Omental fat pad (tissue), 4 donors: ENCODE results near the gene TACC2. TPM values are rescaled to one million over a fixed set of nuclear protein-coding genes. Genes with fewer than 3 reads are reported as not detected.

Experiments used
- ATAC-seq: fragments of 150-250 bp; one replicate; pipeline ENCODE4 v1.9.1; 2016; ENCODE audit warnings: mild to moderate bottlenecking, moderate library complexity; ENCODE audit not compliant: low FRiP score
- DNase-seq: peaks from one replicate; pipeline ENCODE4 v3.0.0-alpha.2; 2019; ENCODE audit warnings: low spot score
- total RNA-seq, 4 donors: library from RNA; depleted of rRNA; stranded (reverse); fragments of >200 nt; gene quantifications; one replicate each; pipeline ENCODE4 v1.1.0, GENCODE V29; 2016
- TF ChIP-seq, protein P1 (sequence below), 3 donors: fragments of 450-650 bp; IDR thresholded peaks; one replicate each; pipeline ENCODE4 v1.5.1; 2016 to 2017; ENCODE audit warnings: antibody characterized with exemption in 3 of 3, mild to moderate bottlenecking in 3 of 3, moderate library complexity in 2 of 3

TACC2 gene
- total RNA-seq, 4 donors from 2014 or later: 23.8 to 33.6 (median 29.4) TPM

DNA sequence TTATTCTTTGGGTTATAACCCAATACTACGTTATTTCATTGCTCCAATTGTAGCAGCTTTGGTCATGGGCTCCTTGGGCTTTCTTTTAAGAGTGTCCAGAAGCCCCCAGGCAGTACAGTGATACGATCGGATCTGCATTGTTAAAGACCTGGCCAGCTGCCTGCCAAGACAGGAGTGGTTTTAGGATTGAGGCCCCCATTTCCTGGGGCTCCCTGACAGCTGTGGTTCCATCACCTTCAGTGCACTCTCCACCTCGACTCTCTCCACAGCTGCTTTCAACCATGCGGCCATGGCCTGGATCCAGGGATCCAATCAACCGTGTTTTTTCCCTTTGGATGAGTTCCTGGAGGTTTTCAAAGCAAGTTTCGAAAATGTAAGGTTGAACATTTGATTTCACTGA lies 158.7 kb downstream of the TACC2 start:
- TF ChIP-seq, protein P1, sequence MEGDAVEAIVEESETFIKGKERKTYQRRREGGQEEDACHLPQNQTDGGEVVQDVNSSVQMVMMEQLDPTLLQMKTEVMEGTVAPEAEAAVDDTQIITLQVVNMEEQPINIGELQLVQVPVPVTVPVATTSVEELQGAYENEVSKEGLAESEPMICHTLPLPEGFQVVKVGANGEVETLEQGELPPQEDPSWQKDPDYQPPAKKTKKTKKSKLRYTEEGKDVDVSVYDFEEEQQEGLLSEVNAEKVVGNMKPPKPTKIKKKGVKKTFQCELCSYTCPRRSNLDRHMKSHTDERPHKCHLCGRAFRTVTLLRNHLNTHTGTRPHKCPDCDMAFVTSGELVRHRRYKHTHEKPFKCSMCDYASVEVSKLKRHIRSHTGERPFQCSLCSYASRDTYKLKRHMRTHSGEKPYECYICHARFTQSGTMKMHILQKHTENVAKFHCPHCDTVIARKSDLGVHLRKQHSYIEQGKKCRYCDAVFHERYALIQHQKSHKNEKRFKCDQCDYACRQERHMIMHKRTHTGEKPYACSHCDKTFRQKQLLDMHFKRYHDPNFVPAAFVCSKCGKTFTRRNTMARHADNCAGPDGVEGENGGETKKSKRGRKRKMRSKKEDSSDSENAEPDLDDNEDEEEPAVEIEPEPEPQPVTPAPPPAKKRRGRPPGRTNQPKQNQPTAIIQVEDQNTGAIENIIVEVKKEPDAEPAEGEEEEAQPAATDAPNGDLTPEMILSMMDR (IDR thresholded peaks at IDR 0.05): no peak
- ATAC-seq (no peak), DNase-seq (no peak)

DNA sequence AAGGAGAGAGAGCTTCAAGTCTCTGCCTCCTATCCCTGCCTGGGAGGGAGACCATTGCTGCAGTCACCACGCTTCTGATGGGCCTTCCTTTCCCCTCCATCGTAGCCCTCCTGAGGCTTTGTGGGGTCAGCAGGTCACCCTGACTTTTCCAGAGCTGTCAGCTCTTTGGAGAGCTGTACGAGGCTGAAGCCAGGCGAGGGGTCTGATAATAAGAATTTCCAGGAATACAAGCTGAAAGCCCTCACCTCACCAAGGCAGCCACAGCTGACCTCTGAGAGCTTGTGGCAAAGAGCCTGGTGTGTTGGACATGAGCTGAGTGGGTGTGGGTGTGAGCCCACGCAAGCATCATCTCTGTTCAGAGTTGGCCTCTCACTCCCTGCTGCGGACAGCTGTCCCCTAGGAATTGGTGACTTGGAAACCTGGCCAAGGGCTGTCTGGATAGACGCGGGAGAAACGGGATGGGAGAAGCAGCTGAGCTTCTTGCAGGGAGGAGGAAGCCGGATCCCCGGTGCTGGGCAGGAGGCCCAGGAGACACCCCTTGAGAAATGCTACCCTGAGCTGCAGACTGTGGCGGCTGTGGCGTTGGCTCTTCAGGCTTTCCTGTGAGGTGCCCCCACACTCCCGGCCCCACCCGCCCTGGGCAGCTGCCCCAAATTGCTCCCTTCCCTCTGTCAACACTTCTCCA lies 160.1 kb downstream of the TACC2 start:
- DNase-seq: no peak
- TF ChIP-seq, protein P1 (IDR thresholded peaks at IDR 0.05): no peak
- peak; percentile 39 for ATAC-seq

DNA sequence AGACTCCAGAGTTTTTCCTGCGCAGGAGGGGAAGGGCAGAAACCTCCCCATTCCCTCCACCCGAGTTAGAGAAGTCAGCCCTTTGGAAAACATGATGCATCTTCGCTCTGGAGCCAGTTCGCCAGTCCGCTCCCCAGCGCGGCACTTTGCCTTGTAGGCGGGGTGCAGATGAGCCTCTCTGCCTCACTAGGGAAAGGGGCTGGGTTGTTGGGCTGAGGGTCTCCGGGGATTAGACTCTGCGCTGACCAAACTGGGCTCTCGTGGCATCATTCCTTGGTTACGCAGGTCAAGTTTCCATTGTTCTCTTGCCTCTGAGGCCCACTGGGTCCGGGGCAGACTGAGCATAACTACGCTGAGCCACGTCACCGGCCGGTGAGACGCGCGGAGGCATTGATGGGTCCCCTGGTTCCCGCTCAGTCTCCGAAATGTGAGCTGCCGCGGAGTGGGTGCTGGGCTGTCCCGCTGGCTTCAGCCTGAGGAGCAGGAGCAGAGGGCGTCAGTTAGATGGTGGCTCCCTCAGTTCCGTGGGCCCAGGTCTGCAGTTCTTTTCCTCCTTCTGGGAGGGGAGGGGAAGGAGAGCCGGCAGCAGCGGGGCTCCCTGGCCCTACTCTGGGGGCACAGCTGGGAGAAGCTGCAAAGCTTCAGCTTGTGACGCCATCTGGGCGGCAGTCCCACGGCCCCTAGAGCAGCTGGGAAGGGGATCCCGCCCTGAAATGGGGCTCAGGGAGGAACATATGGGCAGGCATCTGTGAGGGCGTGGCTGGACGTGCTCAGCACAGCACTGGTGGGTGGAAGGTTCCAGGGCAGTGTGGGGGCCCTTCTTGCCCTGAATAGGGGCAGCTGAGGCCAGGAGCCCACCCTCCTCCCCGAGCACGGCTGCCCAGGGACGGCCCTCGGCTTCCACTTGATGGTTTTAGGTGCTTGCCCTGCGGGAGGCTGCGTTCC lies 160.9 kb downstream of the TACC2 start:
- DNase-seq (no peak), ATAC-seq (peak; percentile 31)
- TF ChIP-seq, protein P1 (IDR thresholded peaks at IDR 0.05): no peak

DNA sequence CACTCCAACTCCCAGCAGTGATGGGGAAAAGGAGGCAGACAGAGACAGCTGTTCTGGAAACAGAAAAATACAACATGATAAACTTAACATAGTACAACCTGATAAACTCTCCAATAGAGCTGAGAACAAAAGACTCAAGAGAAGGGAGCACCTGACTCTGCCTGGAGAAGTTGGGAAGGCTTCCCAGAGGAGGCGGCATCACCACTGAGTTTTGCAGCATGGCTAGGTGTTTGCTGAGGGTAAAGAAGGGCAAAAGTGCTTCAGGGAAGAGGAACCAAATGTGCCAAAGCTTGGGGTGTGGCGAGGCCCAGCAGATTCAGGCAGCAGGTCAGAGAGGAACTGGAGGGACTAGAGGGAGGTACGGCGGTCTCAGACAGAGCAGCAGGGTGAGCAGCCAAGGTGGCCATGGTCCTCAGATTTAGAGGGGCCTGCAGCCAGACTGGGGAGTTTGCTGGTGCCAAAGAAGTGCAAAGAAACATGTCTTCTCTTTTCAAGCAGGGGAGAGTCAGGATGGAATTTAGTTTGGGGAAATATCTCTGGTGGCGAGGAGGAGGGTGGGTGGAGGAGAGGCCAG lies 162.2 kb downstream of the TACC2 start:
- ATAC-seq (no peak), DNase-seq (no peak)
- TF ChIP-seq, protein P1 (IDR thresholded peaks at IDR 0.05): no peak

DNA sequence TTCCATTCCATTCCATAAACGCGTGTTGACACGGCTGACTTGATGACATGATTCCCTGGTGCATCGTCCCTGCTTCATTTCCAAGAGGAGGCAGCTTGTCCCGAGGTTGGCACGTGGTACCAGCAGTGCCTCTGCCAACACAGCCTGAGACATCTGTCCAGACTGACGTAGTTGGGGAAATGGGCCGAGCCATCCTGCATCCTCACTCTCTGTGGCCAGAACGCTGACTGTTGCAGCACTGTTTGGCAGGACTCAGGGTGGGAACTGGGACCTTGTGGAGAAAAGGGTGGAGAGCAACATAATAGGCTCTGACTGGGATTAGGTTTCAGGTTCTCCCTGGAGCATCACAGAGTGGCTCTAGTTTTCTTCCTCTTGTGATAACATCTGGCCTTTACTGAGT lies 163.6 kb downstream of the TACC2 start:
- DNase-seq: no peak
- TF ChIP-seq, protein P1 (IDR thresholded peaks at IDR 0.05): no peak
- ATAC-seq: no peak

DNA sequence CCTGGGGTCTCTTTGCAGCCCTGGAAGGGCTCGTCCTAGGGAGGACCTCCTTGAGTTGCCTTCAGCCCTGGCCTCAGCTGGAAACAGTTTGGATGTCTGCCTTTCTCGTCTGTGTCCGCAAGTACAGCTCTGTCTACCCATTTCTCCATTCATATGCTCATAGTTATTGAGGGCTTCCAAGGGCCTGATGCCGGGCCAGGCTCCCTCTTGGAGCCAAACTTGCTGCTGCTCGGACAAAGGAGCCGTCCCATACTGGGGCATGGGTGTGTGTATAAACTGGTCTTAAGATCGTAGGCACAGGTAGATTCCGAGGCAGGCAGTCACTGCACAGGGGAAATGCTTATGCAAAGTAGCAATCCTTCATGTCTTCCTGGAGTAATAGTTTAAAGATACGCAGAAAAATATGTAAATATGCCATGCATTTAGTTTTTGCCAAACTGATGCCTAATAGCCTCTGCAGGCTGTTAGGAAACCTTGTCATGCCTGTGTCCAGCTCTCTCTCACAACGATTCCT lies 165.1 kb downstream of the TACC2 start:
- TF ChIP-seq, protein P1 (IDR thresholded peaks at IDR 0.05): no peak
- no peak for ATAC-seq
- no peak for DNase-seq
